Activated naive CD4-positive, alpha-beta T cell treated with anti-CD3 and anti-CD28 coated beads, Interleukin-2, amount 10 ng/mL, durations not matched to agents 7 days and 5 days (primary cell): ENCODE results near the gene SPIB.
A peak's percentile ranks its signal among the peaks of the same experiment; 100 is the strongest.

ENCODE experiments used
- CTCF ChIA-PET: fragments of 350-600 bp; sonication (Branson Sonifier 250); formaldehyde crosslinking; loops from one replicate; lab custom pipeline; 2021; ENCODE audit warnings: antibody characterized with exemption; lab: Charles Lee
- DNase-seq: peaks from one replicate; pipeline ENCODE4 v3.0.0-alpha.2; 2020
- H3K27ac Mint-ChIP-seq: one replicate; pipeline ENCODE4 v1.8.0; 2021; ENCODE audit warnings: mild to moderate bottlenecking, moderate library complexity, mixed read lengths
- H3K27me3 Mint-ChIP-seq: one replicate; pipeline ENCODE4 v1.8.0; 2021; ENCODE audit warnings: mild to moderate bottlenecking, mixed read lengths
- H3K36me3 Mint-ChIP-seq: one replicate; pipeline ENCODE4 v1.8.0; 2021; ENCODE audit warnings: mixed read lengths
- H3K4me1 Mint-ChIP-seq: one replicate; pipeline ENCODE4 v1.8.0; 2021; ENCODE audit warnings: mixed read lengths
- H3K4me3 Mint-ChIP-seq: one replicate; pipeline ENCODE4 v1.8.0; 2021; ENCODE audit warnings: mild to moderate bottlenecking, moderate library complexity, mixed read lengths
- H3K9me3 Mint-ChIP-seq: one replicate; pipeline ENCODE4 v1.8.0; 2021; ENCODE audit warnings: mixed read lengths

SPIB gene

GRCh38 chr19:50453243-50453642, 34.5 kb downstream of the SPIB start:
- DNase-seq, result no peak
- CTCF ChIA-PET, result no interaction called here
- Mint-ChIP-seq H3K4me3 (no peak overlapping the region), H3K9me3 (no peaks in the 10 kb centered on the region), H3K27ac (no peak overlapping the region), H3K4me1 (peaks cover 3% of the 10 kb centered on the region), H3K27me3 (peaks cover 29% of the 10 kb centered on the region), H3K36me3 (no peaks in the 10 kb centered on the region)

GRCh38 chr19:50455992-50456391, 37.3 kb downstream of the SPIB start:
- DNase-seq, result no peak
- Mint-ChIP-seq H3K27ac (no peak overlapping the region), H3K4me3 (no peak overlapping the region), H3K36me3 (no peaks in the 10 kb centered on the region), H3K4me1 (peaks cover 9% of the 10 kb centered on the region), H3K27me3 (peaks cover 40% of the 10 kb centered on the region), H3K9me3 (no peaks in the 10 kb centered on the region)
- CTCF ChIA-PET, result no interaction called here

GRCh38 chr19:50457300-50457699, 38.6 kb downstream of the SPIB start:
- Mint-ChIP-seq H3K4me3 (no peak overlapping the region), H3K36me3 (no peaks in the 10 kb centered on the region), H3K4me1 (peaks cover 11% of the 10 kb centered on the region), H3K27ac (no peak overlapping the region), H3K27me3 (peaks cover 43% of the 10 kb centered on the region), H3K9me3 (no peaks in the 10 kb centered on the region)
- CTCF ChIA-PET, result no interaction called here
- no peak for DNase-seq

GRCh38 chr19:50458396-50459066, 39.8 kb downstream of the SPIB start:
- Mint-ChIP-seq H3K4me3 (no peak overlapping the region), H3K27me3 (peaks cover 50% of the 10 kb centered on the region), H3K27ac (no peak overlapping the region), H3K9me3 (no peaks in the 10 kb centered on the region), H3K4me1 (peaks cover 11% of the 10 kb centered on the region), H3K36me3 (no peaks in the 10 kb centered on the region)
- CTCF ChIA-PET, result no interaction called here
- no peak for DNase-seq

- H3K27ac Mint-ChIP-seq, result no peak overlapping the region
- H3K36me3 Mint-ChIP-seq, result no peaks in the 10 kb centered on the region
- CTCF ChIA-PET, result no interaction called here
These were observed 40.3 kb downstream of the SPIB start for GRCh38 chr19:50459067-50459456.

GRCh38 chr19:50459638-50460037, 40.9 kb downstream of the SPIB start:
- Mint-ChIP-seq H3K27ac (no peak overlapping the region), H3K4me1 (peaks cover 11% of the 10 kb centered on the region), H3K9me3 (no peaks in the 10 kb centered on the region), H3K4me3 (no peak overlapping the region), H3K27me3 (peaks cover 57% of the 10 kb centered on the region), H3K36me3 (no peaks in the 10 kb centered on the region)
- CTCF ChIA-PET, result interaction anchor here (1.9 to 3.8 kb wide), 2 partner anchors 91 to 102 kb away, joined by 15 to 28 read pairs; no protein-coding TSS in a partner anchor
- DNase-seq, result no peak

More at GRCh38 chr19:50459067-50459456, 40.3 kb downstream of the SPIB start:
- H3K9me3 Mint-ChIP-seq, result no peaks in the 10 kb centered on the region
- peaks cover 11% of the 10 kb centered on the region for H3K4me1 Mint-ChIP-seq
- peaks cover 51% of the 10 kb centered on the region for H3K27me3 Mint-ChIP-seq
- no peak for DNase-seq
- H3K4me3 Mint-ChIP-seq, result no peak overlapping the region

- Mint-ChIP-seq H3K9me3 (no peaks in the 10 kb centered on the region), H3K27me3 (peaks cover 63% of the 10 kb centered on the region), H3K4me1 (peaks cover 11% of the 10 kb centered on the region), H3K4me3 (no peak overlapping the region), H3K36me3 (no peaks in the 10 kb centered on the region), H3K27ac (peak overlapping the region; percentile 21)
- CTCF ChIA-PET, result interaction anchor here (0.6 to 3.8 kb wide), 14 partner anchors 10 to 109 kb away, joined by 3 to 28 read pairs (median 4); partner anchors contain the start of genes NAPSA and SPIB
- DNase-seq, result peak; percentile 27
These were observed 41.5 kb downstream of the SPIB start for GRCh38 chr19:50460161-50460765.

GRCh38 chr19:50461066-50461875, 42.5 kb downstream of the SPIB start:
- H3K27me3 Mint-ChIP-seq, result peaks cover 62% of the 10 kb centered on the region
- no peak overlapping the region for H3K27ac Mint-ChIP-seq
- no peak overlapping the region for H3K4me3 Mint-ChIP-seq
- no peaks in the 10 kb centered on the region for H3K9me3 Mint-ChIP-seq
- CTCF ChIA-PET, result interaction anchor here (0.6 to 3.8 kb wide), 17 partner anchors 9 to 110 kb away, joined by 3 to 28 read pairs (median 4); partner anchors contain the start of genes NAPSA and SPIB
- DNase-seq, result peak; percentile 74
- peaks cover 11% of the 10 kb centered on the region for H3K4me1 Mint-ChIP-seq
- no peaks in the 10 kb centered on the region for H3K36me3 Mint-ChIP-seq

GRCh38 chr19:50462970-50463369, 44.2 kb downstream of the SPIB start:
- H3K27me3 Mint-ChIP-seq, result peaks cover 50% of the 10 kb centered on the region
- peaks cover 11% of the 10 kb centered on the region for H3K4me1 Mint-ChIP-seq
- no peaks in the 10 kb centered on the region for H3K9me3 Mint-ChIP-seq
- CTCF ChIA-PET, result interaction anchor here (1.2 to 3.8 kb wide), 4 partner anchors 16 to 106 kb away, joined by 3 to 28 read pairs (median 4); partner anchors contain the start of gene NAPSA
- no peaks in the 10 kb centered on the region for H3K36me3 Mint-ChIP-seq
- no peak overlapping the region for H3K27ac Mint-ChIP-seq
- no peak overlapping the region for H3K4me3 Mint-ChIP-seq
- DNase-seq, result no peak

GRCh38 chr19:50464348-50464747, 45.6 kb downstream of the SPIB start:
- CTCF ChIA-PET, result no interaction called here
- Mint-ChIP-seq H3K27ac (no peak overlapping the region), H3K4me1 (peaks cover 11% of the 10 kb centered on the region), H3K9me3 (no peaks in the 10 kb centered on the region), H3K36me3 (no peaks in the 10 kb centered on the region), H3K4me3 (no peak overlapping the region), H3K27me3 (peaks cover 47% of the 10 kb centered on the region)
- DNase-seq, result no peak

- no peak for DNase-seq
- Mint-ChIP-seq H3K9me3 (no peaks in the 10 kb centered on the region), H3K27me3 (peaks cover 41% of the 10 kb centered on the region), H3K27ac (no peak overlapping the region), H3K4me1 (peaks cover 10% of the 10 kb centered on the region), H3K36me3 (no peaks in the 10 kb centered on the region), H3K4me3 (no peak overlapping the region)
- CTCF ChIA-PET, result interaction anchor here (1.8 kb wide), 1 partner anchor 107 kb away, joined by 5 read pairs; no protein-coding TSS in a partner anchor
These were observed 46.3 kb downstream of the SPIB start for GRCh38 chr19:50465000-50465399.

- no peaks in the 10 kb centered on the region for H3K36me3 Mint-ChIP-seq
- CTCF ChIA-PET, result interaction anchor here (1.1 to 1.8 kb wide), 2 partner anchors 21 to 109 kb away, joined by 3 to 5 read pairs; no protein-coding TSS in a partner anchor
- no peak overlapping the region for H3K4me3 Mint-ChIP-seq
- peaks cover 3% of the 10 kb centered on the region for H3K4me1 Mint-ChIP-seq
- DNase-seq, result no peak
- no peak overlapping the region for H3K27ac Mint-ChIP-seq
- H3K9me3 Mint-ChIP-seq, result no peaks in the 10 kb centered on the region
- peaks cover 31% of the 10 kb centered on the region for H3K27me3 Mint-ChIP-seq
These were observed 47.4 kb downstream of the SPIB start for GRCh38 chr19:50465986-50466705.

GRCh38 chr19:50466706-50467039, 47.9 kb downstream of the SPIB start:
- Mint-ChIP-seq H3K36me3 (no peaks in the 10 kb centered on the region), H3K4me1 (no peaks in the 10 kb centered on the region), H3K4me3 (no peak overlapping the region), H3K9me3 (no peaks in the 10 kb centered on the region), H3K27me3 (peaks cover 28% of the 10 kb centered on the region), H3K27ac (no peak overlapping the region)
- CTCF ChIA-PET, result interaction anchor here (1.1 kb wide), 1 partner anchor 21 kb away, joined by 3 read pairs; no protein-coding TSS in a partner anchor
- no peak for DNase-seq
